Keratinocyte (primary cell): ENCODE measurements around the gene ITPR2. TPM values are rescaled to one million over a fixed set of nuclear protein-coding genes. Genes with fewer than 3 reads are reported as not detected.

Experiments used
- DNase-seq: peaks from one replicate; pipeline ENCODE4 v3.0.0-alpha.2; 2011; ENCODE audit warnings: low read depth, missing footprints, low spot score
- FAIRE-seq: peaks from 2 replicates; lab custom pipeline; 2011; peaks lifted over from hg19 to GRCh38; lab: Jason Lieb, UNC
- H2AFZ ChIP-seq: 2 replicates; pipeline ENCODE4 v1.6.0; 2012; ENCODE audit warnings: low read length, control low read depth, inconsistent platforms; ENCODE audit not compliant: control insufficient read depth
- H3K27ac ChIP-seq: 2 replicates; pipeline ENCODE4 v1.5.1; 2011; ENCODE audit warnings: low read length; ENCODE audit not compliant: control insufficient read depth, insufficient read depth
- H3K27me3 ChIP-seq: 3 replicates; pipeline ENCODE4 v1.6.0; 2011; ENCODE audit warnings: low read length; ENCODE audit not compliant: control insufficient read depth, insufficient read depth; ENCODE audit errors: extremely low read depth
- H3K36me3 ChIP-seq, 2 experiments: 2 replicates in 1 of 2; 3 replicates in 1 of 2; pipeline ENCODE4 v1.5.1; 2011; ENCODE audit warnings: low read length in 2 of 2, mild to moderate bottlenecking in 1 of 2; ENCODE audit not compliant: control insufficient read depth in 2 of 2, insufficient read depth in 2 of 2; ENCODE audit errors: extremely low read depth in 1 of 2
- H3K4me1 ChIP-seq: 3 replicates; pipeline ENCODE4 v1.5.1; 2011; ENCODE audit warnings: low read length; ENCODE audit not compliant: control insufficient read depth, insufficient read depth; ENCODE audit errors: extremely low read depth
- H3K4me2 ChIP-seq: 3 replicates; pipeline ENCODE4 v1.6.0; 2011; ENCODE audit warnings: low read depth, low read length; ENCODE audit not compliant: control insufficient read depth, insufficient read depth; ENCODE audit errors: extremely low read depth
- H3K4me3 ChIP-seq, 3 experiments: fragments of 200-600 bp in 1 of 3; sonication (generic) in 1 of 3; 2 replicates in 2 of 3; 3 replicates in 1 of 3; pipeline ENCODE4 v1.5.1; 2011 to 2016; ENCODE audit warnings: low read length in 3 of 3, mild to moderate bottlenecking in 3 of 3, control low read depth in 2 of 3, inconsistent platforms in 1 of 3, low read depth in 1 of 3, mixed read lengths in 1 of 3, mixed run types in 1 of 3, moderate library complexity in 1 of 3; ENCODE audit not compliant: control insufficient read depth in 2 of 3, insufficient read depth in 2 of 3; ENCODE audit errors: extremely low read depth in 1 of 3
- H3K79me2 ChIP-seq: 2 replicates; pipeline ENCODE4 v1.6.0; 2012; ENCODE audit warnings: low read length; ENCODE audit not compliant: control insufficient read depth, insufficient read depth
- H3K9ac ChIP-seq: 3 replicates; pipeline ENCODE4 v1.6.0; 2011; ENCODE audit warnings: low read length; ENCODE audit not compliant: control insufficient read depth, insufficient read depth; ENCODE audit errors: extremely low read depth
- H3K9me1 ChIP-seq: 3 replicates; pipeline ENCODE4 v1.6.0; 2011; ENCODE audit warnings: low read length; ENCODE audit not compliant: control insufficient read depth, insufficient read depth; ENCODE audit errors: extremely low read depth
- H3K9me3 ChIP-seq: 2 replicates; pipeline ENCODE4 v1.5.1; 2012; ENCODE audit warnings: low read depth, low read length; ENCODE audit not compliant: control insufficient read depth
- H4K20me1 ChIP-seq: 3 replicates; pipeline ENCODE4 v1.6.0; 2011; ENCODE audit warnings: low read length; ENCODE audit not compliant: control insufficient read depth, insufficient read depth; ENCODE audit errors: extremely low read depth
- EZH2 ChIP-seq: IDR thresholded peaks from one replicate; pipeline ENCODE4 v1.6.1; 2012; ENCODE audit warnings: inconsistent platforms, mild to moderate bottlenecking, low read length, moderate library complexity
- dilution Hi-C: fragments of 300-500 bp; cut with MboI; formaldehyde crosslinking; loops from one replicate; pipeline ENCODE4 v1.7.0; 2020; ENCODE audit warnings: low sequenced_read_pairs; ENCODE audit not compliant: extremely low pct_ligation_motif_present
- polyA plus RNA-seq, 5 experiments: library from polyadenylated mRNA; depleted of rRNA in 3 of 5; stranded (reverse) in 3 of 5; stranded (forward) in 1 of 5; unstranded in 1 of 5; fragments of >200 nt; gene quantifications; 1 replicate in 1 of 5; 2 replicates in 3 of 5; 3 replicates in 1 of 5; pipeline versions ENCODE4 v1.2.1 to v1.2.3, GENCODE V29; 2011 to 2012; ENCODE audit warnings: missing spikeins in 2 of 5, low read depth in 1 of 5, low replicate concordance in 1 of 5
- TF ChIP-seq, protein P1 (sequence below), 3 experiments: IDR thresholded peaks in 1 of 3; conservative IDR thresholded peaks in 1 of 3; optimal IDR thresholded peaks in 1 of 3; 2 replicates in 2 of 3; 3 replicates in 1 of 3; pipeline versions ENCODE3 to v1.5.1; 2011; ENCODE audit warnings: low read length in 3 of 3, mild to moderate bottlenecking in 3 of 3, moderate library complexity in 2 of 3, control low read depth in 1 of 3, inconsistent platforms in 1 of 3; ENCODE audit not compliant: insufficient read depth in 2 of 3; ENCODE audit errors: extremely low read depth in 1 of 3

The ITPR2 gene
- polyA plus RNA-seq, 1 donor (not counting 4 experiments of a cell fraction or from before 2014, with no cell fraction given): 7.6 TPM

- Histone ChIP-seq H3K9ac (no peak overlapping the region), H3K4me1 (peaks cover 17% of the 10 kb centered on the region), H3K4me2 (no peak overlapping the region), H3K9me3 (no peaks in the 10 kb centered on the region), H3K4me3 (no peak overlapping the region), H3K27ac (no peak overlapping the region), H3K9me1 (no peaks in the 10 kb centered on the region), H3K79me2 (peaks cover 1% of the 10 kb centered on the region), H4K20me1 (no peaks in the 10 kb centered on the region), H3K36me3 (no peaks in the 10 kb centered on the region), H2AFZ (no peak overlapping the region), H3K27me3 (no peaks in the 10 kb centered on the region)
- dilution Hi-C loops: no loop called here
- no peak for DNase-seq
- TF ChIP-seq EZH2: no peak
- TF ChIP-seq, protein P1, sequence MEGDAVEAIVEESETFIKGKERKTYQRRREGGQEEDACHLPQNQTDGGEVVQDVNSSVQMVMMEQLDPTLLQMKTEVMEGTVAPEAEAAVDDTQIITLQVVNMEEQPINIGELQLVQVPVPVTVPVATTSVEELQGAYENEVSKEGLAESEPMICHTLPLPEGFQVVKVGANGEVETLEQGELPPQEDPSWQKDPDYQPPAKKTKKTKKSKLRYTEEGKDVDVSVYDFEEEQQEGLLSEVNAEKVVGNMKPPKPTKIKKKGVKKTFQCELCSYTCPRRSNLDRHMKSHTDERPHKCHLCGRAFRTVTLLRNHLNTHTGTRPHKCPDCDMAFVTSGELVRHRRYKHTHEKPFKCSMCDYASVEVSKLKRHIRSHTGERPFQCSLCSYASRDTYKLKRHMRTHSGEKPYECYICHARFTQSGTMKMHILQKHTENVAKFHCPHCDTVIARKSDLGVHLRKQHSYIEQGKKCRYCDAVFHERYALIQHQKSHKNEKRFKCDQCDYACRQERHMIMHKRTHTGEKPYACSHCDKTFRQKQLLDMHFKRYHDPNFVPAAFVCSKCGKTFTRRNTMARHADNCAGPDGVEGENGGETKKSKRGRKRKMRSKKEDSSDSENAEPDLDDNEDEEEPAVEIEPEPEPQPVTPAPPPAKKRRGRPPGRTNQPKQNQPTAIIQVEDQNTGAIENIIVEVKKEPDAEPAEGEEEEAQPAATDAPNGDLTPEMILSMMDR (optimal IDR thresholded peaks at IDR 0.05 in 1 of 3, IDR thresholded peaks at IDR 0.05 in 1 of 3, conservative IDR thresholded peaks at IDR 0.05 in 1 of 3; ENCODE audit: extremely low read depth in 1 of 3, insufficient read depth in 2 of 3, low read length in 3 of 3): no peak
- FAIRE-seq: no peak
Measured at GRCh38 chr12:26795910-26796309, 37.1 kb downstream of the ITPR2 start.

DNA sequence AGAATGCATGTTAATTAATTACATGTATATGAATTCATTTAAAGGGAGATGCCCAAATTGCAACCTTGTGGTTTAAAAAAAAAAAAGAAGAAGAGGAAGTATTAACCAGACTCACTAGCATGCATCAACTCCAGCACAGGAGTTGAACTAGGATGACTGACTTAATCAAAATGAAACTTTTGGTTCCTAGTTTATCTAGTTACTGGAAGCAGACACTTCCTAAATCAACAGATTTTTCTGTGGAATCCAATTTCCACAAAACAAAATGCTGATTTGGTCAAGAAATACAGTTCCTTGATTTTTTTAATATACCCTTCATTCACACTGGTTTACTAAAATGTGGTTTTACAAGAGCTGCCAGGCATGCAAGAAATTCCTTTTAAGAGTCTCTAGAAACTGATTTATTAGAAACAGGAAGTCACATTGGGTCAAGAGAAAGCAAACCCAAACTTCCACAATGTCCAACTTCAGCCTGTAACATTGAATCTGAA is 41.6 kb downstream of the ITPR2 start:
- H3K9me1 ChIP-seq: no peaks in the 10 kb centered on the region
- no peaks in the 10 kb centered on the region for H3K79me2 ChIP-seq
- FAIRE-seq (no peak), DNase-seq (no peak)
- H4K20me1 ChIP-seq: no peaks in the 10 kb centered on the region
- no peak overlapping the region for H3K4me3 ChIP-seq
- no peak for TF ChIP-seq EZH2
- TF ChIP-seq, protein P1 (optimal IDR thresholded peaks at IDR 0.05 in 1 of 3, IDR thresholded peaks at IDR 0.05 in 1 of 3, conservative IDR thresholded peaks at IDR 0.05 in 1 of 3; ENCODE audit: extremely low read depth in 1 of 3, insufficient read depth in 2 of 3, low read length in 3 of 3): no peak
- H3K36me3 ChIP-seq: no peaks in the 10 kb centered on the region
- no peak overlapping the region for H3K4me2 ChIP-seq
- H2AFZ ChIP-seq: no peak overlapping the region
- no peak overlapping the region for H3K27ac ChIP-seq
- no peak overlapping the region for H3K9ac ChIP-seq
- H3K9me3 ChIP-seq: no peaks in the 10 kb centered on the region
- H3K27me3 ChIP-seq: no peaks in the 10 kb centered on the region
- peaks cover 10% of the 10 kb centered on the region for H3K4me1 ChIP-seq
- dilution Hi-C loops: no loop called here
